Smooth muscle cell of the brain vasculature (primary cell): Measurements from ENCODE around the gene RTN1.

Experiments
- DNase-seq: peaks from one replicate; pipeline ENCODE4 v3.0.0-alpha.2; 2012; ENCODE audit warnings: low read depth, low spot score

The RTN1 gene

GRCh38 chr14:59565087-59565486 is 305.5 kb downstream of the RTN1 start:
- DNase-seq = no peak

GRCh38 chr14:59564366-59564765 is 306.2 kb downstream of the RTN1 start:
- no peak for DNase-seq

DNA sequence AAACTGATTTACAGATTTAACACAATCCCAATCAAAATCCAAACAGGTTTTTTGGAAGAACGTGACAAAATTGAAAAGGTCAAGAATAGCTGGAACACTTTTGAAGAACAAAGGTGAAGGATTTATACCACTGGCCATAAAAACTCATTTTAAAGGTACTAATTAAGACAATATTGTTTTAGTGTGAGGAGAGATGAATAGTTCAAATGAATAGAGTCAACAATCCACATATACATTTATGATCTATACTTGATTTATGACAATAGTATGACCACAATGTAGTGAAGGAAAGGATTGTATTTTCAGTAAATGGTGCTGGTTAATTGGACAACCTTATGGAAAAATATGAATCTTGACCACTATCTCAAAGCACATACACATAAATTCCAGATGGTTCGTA is 323.3 kb downstream of the RTN1 start:
- DNase-seq = no peak
